ENCODE data around the gene KPNA6.

DNA sequence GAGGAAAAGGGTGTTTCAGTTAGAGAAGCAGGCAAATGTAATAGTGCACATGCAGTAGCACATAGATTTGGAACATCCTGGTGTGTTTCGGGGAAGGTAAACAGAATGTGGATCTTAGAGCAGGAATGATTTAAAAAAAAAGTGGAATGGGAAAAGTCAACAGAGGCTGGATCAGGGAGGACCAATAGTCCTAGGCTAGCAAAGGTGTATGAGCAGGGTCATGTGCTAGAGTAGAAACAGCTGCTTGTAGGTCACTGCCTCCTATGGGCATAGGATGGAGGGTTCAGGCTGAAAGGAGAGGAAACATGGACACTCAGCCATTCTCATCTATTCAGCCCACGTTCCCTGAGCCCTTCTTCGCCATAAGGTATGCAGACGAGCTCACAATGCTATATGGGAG, 3.7 kb upstream of the KPNA6 start:
- TF ChIP-seq CTCF (conservative IDR thresholded peaks at IDR 0.05; ENCODE audit: low read length): no peak
- no peak for TF ChIP-seq EZH2phosphoT487 (IDR thresholded peaks at IDR 0.05; ENCODE audit: borderline replicate concordance, low read depth, low read length)
